Iris pigment epithelial cell (primary cell): ENCODE data around the gene ATN1.
"Not testable (repeated sequence)": the region's sequence is repeated elsewhere in the genome, so short reads cannot be mapped to it uniquely, and the experiment has no call there.

Experiments used
- DNase-seq: peaks from one replicate; pipeline ENCODE4 v3.0.0-alpha.2; 2011; ENCODE audit warnings: low read depth

ATN1 gene, protein sequence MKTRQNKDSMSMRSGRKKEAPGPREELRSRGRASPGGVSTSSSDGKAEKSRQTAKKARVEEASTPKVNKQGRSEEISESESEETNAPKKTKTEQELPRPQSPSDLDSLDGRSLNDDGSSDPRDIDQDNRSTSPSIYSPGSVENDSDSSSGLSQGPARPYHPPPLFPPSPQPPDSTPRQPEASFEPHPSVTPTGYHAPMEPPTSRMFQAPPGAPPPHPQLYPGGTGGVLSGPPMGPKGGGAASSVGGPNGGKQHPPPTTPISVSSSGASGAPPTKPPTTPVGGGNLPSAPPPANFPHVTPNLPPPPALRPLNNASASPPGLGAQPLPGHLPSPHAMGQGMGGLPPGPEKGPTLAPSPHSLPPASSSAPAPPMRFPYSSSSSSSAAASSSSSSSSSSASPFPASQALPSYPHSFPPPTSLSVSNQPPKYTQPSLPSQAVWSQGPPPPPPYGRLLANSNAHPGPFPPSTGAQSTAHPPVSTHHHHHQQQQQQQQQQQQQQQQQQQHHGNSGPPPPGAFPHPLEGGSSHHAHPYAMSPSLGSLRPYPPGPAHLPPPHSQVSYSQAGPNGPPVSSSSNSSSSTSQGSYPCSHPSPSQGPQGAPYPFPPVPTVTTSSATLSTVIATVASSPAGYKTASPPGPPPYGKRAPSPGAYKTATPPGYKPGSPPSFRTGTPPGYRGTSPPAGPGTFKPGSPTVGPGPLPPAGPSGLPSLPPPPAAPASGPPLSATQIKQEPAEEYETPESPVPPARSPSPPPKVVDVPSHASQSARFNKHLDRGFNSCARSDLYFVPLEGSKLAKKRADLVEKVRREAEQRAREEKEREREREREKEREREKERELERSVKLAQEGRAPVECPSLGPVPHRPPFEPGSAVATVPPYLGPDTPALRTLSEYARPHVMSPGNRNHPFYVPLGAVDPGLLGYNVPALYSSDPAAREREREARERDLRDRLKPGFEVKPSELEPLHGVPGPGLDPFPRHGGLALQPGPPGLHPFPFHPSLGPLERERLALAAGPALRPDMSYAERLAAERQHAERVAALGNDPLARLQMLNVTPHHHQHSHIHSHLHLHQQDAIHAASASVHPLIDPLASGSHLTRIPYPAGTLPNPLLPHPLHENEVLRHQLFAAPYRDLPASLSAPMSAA (N-terminal part only)

DNA sequence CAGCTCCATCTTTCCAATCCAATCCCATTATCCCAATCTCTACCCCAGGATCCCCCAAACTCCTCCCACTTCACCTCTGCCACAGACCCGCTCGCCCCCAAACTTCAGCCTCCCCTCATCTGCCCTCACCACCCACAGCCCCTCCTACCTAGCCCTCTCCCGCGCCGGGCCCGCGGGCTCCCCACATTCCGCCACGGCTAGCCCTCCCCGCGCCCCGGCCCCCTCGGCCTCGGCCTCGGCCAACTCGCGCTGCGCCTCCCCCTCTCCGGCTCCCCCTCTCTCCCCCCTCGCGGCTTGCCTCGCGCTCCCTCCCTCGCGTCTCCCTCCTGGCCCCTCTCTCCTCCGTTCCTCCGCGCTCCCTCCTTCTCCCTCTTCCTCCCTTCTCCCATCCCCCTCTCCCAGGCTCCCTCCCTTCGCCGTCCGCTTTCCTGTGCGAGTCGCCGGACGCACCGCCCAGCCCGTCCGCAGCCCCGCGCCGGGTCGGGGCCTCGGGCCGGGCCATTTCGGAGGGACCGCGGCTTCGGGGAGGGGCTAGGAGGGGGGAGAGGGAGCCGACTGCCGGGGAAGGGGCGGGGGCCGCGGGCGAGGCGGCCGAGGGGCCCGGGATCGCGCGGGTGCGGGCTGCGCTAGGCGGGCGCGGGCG, at the start of gene ATN1:
TSS of gene ATN1 (plus strand) at position 581 of the 643 bp plus-strand sequence. CDS start 6,043 bp downstream, outside the sequence.
- peak; percentile 73 for DNase-seq

DNA sequence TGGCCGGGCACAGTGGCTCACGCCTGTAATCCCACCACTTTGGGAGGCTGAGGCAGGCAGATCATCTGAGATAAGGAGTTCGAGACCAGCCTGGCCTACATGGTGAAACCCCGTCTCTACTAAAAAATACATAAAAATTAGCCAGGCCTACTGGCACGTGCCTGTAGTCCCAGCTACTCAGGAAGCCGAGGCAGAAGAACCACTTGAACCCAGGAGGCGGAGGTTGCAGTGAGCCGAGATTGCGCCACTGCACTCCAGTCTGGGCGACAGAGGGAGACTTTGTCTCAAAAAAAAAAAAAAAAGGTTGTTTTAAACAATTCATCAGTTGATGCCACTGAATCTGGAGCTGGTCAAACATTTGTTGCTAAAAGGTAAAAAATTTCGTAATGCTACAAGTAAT, 47.9 kb upstream of the ATN1 start:
- not testable (repeated sequence) for DNase-seq

DNA sequence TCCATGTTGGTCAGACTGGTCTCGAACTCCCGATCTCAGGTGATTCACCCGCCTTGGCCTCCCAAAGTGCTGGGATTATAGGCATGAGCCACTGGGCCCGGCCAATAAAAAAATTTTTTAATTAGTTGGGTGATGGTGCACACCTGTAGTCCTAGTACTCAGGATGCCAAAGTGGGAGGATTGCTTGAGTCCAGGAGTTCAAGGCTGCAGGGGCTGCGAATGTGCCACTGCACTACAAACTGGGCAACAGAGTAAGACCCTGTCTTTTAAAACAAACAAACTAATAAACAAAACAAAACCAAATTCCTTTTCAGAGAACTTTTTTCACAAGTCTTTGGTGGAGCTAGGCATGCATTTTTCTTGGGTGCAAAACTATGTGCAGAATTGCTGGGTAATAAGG, 44.5 kb upstream of the ATN1 start:
- no peak for DNase-seq

DNA sequence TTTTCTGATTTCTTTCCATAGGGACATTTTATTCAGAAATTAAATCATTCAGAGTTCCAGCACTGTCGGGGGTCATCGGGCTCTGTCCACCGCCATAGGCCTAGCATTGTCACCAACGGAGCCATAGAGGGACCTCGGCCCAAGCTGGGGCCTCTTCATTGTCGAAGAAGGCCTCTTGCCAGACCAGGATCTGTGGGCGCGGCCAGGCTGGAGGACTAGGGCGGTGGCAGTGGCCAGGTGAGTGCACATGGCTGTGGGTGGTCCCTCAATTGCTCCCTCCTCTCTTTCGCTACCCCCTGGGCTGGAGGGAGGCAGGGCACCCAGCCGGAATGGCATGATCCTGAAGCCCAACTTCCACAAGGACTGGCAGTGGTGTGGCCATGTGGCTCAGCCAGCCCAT, 44.1 kb upstream of the ATN1 start:
- no peak for DNase-seq

DNA sequence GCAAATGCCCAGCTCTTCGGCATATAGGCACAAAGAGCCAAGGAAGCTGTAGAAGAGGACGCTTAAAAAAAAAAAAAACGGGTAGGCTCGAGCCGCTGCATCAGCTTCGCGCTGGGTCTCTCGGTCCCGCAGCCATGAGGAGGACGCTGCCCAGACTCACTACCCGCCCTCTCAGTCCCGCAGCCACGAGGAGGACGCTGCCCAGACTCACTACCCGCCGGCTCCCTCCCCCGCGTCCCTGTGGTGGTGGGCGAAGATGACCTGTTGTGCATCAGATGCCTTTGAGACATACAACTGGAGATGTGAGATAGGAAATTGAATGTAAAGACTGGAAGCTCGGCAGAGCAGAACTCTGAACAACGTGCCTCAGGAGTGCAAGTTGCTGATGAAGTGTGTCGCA, 43.2 kb upstream of the ATN1 start:
- no peak for DNase-seq

DNA sequence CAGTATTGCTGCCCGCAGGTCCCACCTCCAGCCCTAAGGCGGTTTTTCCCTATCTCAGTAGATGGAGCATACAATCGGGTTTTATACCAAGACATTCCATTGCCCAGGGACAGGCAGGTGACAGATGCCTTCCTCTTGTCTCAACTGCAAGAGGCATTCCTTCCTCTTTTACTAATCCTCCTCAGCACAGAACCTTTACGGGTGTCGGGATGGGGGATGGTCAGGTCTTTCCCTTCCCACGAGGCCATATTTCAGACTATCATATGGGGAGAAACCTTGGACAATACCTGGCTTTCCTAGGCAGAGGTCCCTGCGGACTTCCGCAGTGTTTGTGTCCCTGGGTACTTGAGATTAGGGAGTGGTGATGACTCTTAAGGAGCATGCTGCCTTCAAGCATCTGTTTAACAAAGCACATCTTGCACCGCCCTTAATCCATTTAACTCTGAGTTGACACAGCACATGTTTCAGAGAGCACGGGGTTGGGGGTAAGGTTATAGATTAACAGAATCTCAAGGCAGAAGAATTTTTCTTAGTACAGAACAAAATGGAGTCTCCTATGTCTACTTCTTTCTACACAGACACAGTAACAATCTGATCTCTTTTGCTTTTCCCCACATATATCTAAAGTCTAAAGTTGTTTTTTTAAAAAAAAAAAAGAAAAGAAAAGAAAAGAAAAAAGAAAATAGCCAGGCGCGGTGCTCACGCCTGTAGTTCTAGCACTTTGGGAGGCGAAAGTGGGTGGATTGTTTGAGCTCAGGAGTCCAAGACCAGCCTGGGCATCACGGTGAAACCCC, 41.4 kb upstream of the ATN1 start:
- DNase-seq, result not testable (repeated sequence)

DNA sequence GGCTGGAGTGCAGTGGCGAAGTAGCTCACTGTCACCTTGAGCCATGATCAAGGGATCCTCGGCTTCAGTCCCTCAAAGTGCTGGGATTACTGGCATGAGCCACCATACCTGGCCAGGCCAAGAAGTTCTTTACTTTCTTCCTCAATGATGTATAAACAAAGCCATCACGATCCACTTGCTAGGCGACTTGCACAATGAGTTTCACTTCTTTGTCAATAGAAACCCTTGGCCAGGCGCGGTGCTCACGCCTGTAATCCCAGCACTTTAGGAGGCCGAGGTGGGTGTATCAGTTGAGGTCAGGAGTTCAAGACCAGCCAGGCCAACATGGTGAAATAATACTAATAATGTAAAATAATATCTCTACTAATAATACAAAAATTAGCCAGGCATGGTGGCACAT, 40.3 kb upstream of the ATN1 start:
- DNase-seq, result no peak

DNA sequence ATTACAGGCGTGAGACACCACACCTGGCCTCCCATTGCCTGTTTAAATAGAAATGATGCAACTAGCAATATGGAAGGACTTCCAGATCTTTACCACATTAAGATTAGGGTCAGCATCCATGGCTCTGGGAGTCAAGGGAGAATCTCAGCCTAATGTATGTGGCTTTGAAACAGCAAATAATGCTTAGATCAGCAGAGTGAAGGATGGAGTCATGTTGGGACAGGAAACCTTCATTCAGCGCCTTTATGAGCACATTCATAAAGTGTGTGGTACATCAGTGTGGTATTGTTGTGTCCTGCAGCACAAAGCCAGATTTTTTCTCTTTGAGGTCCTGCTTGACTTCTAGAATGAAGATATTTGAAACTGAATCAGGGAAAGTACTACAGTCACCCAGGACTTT, 39.4 kb upstream of the ATN1 start:
- DNase-seq, result no peak

DNA sequence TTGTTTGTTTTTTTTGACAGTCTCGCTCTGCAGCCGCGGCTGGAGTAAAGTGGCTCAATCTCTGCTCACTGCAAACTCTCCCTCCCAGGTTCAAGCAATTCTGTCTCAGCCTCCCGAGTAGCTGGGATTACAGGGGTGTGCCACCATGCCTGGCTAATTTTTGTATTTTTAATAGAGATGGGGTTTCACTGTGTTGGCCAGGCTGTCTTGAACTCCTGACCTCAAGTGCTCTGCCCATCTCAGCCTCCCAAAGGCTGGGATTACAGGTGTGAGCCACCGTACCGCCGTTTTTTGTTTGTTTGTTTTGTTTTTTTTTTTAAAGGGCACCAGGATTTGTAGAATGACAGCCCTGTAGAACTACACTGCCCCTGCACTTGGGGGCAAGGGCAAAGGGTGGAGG, 39.0 kb upstream of the ATN1 start:
- not testable (repeated sequence) for DNase-seq

DNA sequence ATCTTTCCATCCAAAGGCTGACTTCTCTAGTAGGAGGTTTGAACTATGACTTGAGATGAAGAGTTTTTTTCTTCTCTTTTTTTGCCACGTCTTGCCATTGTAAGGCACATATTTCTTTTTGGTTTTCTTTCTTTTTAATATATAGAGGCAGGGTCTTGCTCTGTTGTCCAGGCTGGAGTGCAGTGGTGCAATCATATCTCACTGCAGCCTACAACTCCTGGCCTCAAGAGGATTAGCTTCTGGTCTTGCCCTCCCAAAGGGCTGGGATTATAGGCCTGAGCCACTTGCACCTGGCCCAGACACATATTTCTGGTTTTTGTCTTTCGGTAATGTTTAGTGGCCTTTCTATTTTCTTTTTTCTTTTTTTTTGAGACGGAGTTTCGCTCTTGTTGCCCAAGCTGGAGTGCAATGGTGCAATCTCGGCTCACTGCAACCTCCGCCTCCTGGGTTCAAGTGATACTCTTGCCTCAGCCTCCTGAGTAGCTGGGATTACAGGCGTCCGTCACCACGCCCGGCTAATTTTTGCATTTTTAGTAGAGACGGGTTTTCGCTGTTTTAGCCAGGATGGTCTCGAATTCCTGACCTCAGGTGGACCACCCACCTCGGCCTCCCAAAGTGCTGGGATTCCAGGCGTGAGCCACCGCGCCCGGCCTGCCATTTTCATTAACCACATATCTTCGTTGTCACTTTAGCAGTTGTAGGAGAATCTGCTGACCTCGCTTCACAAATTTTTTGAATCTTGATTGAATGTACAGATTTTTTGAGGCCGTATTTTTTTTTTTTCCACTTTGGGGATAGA, 37.8 kb upstream of the ATN1 start:
- DNase-seq, result not testable (repeated sequence)

DNA sequence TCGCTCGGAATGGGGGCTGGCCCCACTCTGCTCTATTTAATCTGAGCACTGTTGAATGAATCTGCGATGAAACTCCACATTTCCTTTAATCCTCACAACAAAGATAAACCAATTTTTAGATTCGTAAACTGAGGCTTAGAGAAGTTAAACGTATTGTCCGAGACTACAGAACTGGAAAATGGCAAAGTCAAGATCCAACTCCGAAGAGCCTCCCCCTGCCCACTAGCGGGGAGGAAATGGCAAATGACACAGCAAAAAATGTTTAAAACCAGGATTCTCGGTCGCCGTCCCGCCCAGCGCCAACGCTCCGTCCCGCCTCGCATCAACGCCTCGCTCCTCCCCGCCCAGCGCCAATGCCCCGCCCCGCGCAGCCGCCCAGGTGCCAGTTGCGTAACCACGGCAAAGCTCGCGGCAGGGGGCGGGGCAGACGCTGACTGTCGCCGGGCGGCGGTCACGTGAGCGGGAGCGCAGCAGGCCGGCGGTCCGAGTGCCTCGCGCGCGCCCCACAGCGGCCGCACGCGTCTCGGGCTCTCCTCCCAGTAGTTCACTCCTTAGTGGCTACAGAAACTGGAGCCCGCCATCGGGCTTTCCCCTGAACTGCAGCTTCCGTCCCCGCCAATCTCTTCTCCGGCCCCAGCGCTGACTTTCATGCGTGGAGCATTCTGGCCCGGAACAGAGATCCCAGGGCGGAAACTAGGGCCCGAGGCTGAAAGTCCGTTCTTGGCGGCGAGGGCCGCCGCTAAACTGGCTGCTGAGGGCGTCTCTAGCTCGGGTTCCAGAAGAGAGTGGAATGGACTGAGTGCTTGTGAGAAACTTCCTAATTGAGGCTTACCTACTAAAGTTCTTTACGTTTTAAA, 36.7 kb upstream of the ATN1 start:
- DNase-seq, result peak; percentile 95

DNA sequence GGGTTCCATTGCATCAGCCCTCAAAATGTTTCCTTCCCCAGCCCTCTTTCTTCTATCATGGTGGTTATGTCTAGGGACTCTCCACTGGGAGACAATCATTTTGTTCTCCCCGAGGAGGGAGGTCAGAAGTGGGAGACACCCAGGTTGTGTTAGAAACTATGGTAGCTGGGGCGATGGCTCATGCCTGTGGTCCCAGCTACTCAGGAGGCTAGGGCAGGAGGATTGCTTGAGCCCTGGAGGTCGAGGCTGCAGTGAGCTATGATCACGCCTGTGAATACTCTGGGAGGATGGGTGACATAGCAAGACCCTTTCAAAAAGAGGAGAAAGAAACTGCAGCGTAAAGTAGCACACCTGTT, 36.1 kb upstream of the ATN1 start:
- no peak for DNase-seq

DNA sequence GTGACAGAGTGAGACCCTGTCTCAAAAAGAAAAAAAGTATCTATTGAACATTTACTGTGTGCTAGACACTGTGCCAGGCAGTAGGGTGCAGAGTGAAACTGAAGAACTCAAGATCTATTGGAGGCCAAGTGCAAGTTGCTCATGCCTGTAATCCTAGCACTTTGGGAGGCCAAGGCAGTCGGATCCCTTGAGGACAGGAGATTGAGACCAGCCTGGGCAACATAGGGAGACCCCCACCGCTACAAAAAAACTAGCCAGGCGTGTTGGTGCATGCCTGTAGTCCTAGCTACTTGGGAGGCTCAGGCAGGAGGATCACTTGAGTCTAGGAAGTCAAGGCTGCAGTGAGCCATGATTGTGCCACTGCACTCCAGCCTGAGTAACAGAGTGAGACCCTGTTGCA, 35.1 kb upstream of the ATN1 start:
- DNase-seq, result not testable (repeated sequence)

DNA sequence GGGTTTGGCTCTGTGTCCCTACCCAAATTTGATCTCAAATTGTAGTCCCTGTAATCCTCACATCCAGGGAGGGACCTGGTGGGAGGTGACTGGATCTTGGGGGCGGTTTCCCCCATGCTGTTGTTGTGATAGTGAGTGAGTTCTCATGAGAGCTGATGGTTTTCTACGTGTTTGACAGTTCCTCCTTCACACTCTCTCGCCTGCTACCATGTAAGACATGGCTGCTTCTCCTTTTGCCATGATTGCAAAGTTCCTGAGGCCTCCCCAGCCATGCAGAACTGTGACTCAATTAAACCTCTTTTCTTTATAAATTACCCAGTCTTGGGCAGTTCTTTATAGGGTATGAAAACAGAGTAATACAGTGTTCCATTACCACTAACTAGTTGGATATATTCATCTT, 33.4 kb upstream of the ATN1 start:
- DNase-seq, result no peak

DNA sequence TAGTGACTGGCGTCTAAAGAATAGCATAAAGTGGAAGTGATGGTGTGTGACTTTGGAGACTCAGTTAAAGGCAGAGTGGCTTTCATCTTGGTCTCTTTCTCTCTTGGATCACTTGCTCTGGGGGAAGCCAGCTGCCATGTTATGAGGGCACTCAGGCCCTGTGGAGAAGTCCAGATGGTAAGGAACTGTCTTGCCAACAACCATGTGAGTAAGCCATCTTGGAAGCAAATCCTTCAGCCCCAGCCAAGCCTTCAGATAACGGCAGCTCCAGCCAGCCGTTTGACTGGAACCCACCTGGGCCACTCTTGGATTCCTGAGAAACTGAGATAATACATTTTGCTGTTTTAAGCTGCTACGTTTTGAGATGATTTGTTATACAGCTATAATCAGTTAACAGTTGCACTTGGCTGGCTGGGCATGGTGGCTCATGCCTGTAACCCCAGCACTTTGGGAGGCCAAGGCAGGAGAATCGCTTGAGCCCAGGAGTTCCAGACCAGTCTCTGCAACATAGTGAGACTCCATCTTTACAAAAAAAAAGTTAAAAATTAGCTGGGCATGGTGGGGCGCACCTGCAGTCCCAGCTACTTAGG, 30.8 kb upstream of the ATN1 start:
- no peak for DNase-seq

DNA sequence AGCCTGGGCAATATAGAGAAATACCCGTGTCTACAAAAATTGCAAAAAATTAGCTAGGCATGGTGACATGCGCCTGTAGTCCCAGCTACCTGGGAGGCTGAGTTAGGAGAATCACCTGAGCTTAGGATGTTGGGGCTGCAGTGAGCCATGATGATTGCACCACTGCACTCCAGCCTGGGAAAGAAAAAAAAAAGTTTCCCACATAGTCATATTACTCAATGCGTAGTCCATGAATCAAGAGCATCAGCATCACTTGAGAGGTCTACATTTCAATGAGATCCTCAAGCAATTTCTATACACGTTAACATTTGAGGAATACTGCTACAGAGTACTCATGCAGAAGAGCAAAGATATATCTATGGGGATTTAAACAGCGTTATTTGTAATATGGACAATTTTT, 28.3 kb upstream of the ATN1 start:
- no peak for DNase-seq

DNA sequence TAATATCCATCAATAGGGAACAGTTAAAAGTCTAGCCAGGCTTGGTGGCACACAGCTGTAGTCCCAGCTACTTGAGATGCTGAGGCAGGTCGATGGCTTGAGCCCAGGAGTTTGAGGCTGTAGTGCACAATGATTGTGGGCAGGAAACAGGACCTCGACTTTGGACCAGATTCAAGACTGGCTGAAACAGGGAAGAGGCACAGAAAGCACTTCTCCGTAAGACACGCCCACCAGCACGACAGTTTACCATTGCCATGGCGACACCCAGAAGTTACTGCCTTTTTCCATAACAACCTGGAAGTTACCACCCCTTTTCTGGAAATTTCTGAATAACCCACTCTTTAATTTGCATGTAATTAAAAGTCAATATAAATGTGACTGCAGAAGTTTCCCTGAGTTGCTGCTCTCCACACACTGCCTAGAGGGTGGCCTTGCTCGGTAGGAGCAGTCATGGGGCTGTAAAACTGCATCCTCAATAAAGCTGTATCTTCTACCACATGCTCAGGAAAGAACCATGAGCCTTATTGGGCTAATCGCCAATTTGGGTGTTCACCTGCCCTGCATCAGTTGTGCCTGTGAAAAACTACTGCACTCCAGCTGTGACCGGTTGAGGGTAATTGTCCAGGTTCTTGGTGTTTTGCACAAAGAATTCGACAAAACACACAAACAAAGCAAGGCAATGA, 27.8 kb upstream of the ATN1 start:
- peak; percentile 47 for DNase-seq

DNA sequence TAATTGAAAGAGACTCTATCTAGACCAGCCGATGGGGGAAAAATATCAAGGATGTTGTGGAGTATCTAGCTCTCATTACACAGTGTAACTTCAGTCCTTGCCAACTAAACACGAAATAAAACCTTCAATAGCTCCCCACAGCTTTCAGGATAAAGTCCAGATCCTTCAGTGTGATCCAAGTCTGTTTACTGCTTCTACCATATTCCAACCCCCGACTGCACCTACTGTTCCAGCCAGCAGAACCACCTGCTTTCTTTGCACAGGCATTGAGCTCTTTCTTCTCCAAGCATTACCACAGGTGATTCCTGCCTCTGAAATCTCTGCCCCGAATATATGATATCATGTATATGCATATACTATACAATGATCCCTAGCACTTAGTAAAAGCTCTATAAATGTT, 25.3 kb upstream of the ATN1 start:
- no peak for DNase-seq

DNA sequence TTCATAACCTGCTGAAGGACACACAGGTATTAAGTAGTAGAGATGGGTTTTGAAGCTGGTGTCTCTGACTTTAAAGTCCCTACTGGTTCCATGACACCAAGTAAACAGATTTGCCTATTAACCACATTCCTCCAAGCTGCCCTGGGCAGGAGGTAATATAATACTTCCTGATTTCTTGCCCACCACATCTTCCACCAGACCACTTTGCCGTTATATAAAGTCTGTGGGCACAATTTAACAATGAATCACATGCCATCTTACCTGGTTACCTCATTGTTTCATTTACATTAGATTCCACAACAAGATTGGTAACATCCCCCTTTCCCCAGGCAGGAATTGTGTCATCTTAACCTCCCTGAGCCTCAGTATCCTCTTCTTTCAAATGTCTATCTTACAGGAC, 24.0 kb upstream of the ATN1 start:
- no peak for DNase-seq
